ENCODE measurements around the gene CHRNA9.

DNA sequence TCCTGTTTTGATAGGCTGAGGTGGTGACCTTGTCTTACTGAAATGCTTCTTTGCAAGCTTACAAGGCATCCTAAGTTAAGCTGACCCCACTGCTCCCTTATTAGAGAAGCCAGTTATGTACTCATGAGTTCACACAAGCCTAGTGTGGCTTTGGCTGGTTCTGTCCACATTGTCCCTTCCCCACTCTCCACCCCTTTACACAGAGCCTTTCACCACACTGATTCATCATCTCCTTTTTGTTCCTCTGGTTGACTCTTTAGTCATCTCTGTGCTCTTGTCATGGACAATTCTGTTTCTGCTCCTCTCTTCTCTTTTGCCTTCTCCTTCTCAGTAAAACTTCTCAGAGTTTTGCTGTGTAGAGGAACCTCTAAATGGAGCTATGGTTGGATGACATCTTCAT is 4.9 kb downstream of the CHRNA9 start:
- TF ChIP-seq, protein P1, sequence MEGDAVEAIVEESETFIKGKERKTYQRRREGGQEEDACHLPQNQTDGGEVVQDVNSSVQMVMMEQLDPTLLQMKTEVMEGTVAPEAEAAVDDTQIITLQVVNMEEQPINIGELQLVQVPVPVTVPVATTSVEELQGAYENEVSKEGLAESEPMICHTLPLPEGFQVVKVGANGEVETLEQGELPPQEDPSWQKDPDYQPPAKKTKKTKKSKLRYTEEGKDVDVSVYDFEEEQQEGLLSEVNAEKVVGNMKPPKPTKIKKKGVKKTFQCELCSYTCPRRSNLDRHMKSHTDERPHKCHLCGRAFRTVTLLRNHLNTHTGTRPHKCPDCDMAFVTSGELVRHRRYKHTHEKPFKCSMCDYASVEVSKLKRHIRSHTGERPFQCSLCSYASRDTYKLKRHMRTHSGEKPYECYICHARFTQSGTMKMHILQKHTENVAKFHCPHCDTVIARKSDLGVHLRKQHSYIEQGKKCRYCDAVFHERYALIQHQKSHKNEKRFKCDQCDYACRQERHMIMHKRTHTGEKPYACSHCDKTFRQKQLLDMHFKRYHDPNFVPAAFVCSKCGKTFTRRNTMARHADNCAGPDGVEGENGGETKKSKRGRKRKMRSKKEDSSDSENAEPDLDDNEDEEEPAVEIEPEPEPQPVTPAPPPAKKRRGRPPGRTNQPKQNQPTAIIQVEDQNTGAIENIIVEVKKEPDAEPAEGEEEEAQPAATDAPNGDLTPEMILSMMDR (IDR thresholded peaks at IDR 0.05; ENCODE audit: insufficient read depth, low read length, poor library complexity, severe bottlenecking) = no peak
- TF ChIP-seq EZH2phosphoT487 (conservative IDR thresholded peaks at IDR 0.05; ENCODE audit: low read length) = no peak
